HG03064 (cell line): ENCODE data around the gene SNX14.

ENCODE experiments used
- ATAC-seq: cut with Tn5 transposase; IDR thresholded peaks from one replicate; pipeline ENCODE4 v1.9.1; 2021; ENCODE audit warnings: low read depth; ENCODE audit not compliant: unreplicated experiment

SNX14 gene

DNA sequence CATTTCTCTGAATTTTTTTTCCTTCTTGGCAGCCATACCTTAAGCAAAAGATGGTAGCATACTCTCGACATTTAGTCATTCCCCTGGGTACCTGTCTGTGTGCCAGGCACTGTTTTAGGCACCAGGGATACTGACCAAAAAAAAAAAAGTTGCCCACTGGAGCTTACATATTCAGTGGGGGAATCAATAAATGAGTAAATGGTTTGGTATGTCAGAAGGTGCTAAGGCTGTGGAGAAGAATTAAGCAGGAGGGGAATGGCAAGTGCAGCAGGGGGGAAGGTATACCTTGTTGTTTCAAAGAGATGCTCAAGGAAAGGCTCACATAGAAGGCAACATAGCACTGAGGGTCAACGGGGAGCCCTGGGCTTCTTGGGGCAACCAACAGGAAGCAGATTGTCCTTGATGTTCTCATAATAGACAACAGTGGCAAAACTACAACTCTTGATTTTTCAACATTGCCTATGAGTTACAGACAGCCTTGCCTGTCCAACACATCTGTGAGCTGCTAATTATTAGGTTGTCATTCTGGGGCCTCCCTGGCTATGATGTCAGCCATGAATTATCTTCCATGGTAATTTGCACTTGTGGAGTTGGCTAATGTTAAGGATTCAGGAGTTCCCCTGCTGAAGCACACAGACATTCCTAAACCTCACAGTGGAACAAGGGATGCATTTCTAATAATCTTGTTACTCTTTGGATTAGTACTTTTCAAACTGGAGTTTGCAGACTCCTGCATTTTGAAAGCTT is 124.2 kb downstream of the SNX14 start:
- no peak for ATAC-seq

DNA sequence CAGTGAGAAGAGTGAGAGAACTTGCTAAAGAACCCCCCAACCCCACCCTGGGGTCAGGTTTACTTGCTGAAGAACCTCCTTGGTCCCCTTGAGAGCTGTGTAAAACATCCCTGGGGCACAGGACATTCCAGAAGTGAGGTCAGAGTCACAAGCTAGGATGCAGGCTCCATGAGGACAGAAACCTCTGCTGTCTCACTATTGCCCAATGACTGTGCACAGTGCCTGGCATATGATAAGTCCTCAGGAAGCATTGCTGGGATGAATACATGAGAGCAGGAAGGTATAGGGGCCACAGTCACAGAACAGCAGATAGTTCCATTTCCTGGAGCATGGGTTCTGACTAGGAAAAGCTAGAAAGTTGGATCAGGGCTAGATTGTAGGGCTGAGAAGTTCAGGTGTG is 125.3 kb downstream of the SNX14 start:
- no peak for ATAC-seq

DNA sequence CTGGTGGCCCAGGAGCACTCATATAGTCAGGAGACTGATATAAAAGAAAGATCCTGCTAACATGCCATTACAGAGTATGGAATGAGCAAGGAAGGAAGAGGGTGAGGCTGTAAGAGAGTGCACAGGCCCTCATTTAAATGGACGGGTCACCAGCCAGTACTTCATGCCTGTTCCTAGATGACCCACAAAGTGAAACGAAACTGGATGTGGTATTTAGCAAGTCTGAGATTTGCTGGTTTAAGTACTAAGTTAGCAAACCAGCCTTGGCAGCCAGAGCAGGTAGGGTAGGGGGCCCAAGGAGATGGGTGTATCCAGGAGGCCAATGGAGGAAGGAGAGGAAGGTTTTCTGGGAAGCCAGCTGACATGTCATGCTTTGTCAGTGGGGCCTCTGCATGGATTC is 127.9 kb downstream of the SNX14 start:
- no peak for ATAC-seq

DNA sequence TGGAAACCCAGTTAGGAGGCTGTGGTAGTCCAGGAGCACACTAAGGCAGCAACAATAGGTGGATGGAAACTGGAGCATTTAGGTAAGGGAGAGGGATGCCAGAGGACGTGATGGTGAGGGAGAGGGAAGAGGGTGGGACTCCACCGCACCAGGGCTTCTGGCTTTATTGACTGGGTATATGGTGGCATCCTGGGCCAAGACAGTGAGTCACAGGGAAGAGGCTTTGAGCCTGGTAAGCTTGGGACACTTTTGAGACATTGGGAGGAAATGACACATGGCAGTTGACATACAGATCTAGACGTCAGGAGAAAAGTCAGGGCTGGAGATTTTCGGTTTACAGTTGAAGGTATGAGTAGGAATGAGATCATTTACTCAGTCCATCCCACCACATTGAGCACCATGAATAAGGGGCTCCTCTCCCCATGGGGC is 128.9 kb downstream of the SNX14 start:
- no peak for ATAC-seq

DNA sequence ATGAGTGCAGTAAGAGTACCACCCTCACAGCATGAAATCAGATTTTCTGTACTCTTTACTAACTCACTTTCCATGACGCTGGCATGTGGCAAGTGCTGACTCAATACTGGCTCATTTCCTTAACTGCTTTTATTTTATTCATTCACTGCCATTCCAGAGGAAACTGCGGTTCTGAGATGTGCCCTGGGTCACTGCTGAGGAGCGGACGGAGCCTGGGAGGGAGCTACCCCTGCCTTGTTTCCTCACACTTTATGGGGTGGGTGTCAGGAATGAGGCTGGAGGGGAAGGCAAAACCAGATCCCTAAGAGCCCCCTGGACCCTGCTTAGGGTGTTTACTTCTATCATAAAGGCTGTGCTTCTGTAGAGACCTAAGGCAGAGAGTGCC is 129.4 kb downstream of the SNX14 start:
- no peak for ATAC-seq

DNA sequence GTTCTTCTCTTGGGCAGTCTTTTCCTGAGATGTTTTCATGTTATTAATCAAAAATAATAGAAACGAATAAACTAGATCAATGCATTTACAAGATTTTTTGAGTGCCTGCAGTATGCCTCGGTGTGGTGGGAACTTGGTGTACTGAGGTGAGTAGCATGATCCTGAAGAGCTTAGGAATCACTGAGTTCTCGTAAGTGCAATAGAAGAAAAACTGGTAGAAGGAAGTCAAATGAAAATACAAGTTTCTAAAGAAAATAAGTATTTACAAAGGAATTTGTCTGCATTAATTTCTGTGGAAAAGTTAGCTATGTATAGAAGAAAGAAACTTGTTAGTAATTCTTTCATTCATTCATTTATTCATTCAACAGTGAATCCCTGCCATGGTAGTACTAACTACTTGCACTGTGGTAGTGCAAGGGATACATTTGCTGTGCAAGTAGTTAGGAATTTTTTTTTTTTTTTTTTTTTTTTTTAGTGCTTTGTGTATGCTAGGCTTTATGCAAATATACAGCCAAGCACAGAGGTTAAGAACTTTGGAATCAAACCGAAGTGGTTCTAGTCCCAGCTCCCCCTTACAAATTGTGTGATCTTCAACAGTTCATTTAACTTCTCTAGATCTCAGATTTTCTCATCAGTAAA is 129.9 kb downstream of the SNX14 start:
- no peak for ATAC-seq

DNA sequence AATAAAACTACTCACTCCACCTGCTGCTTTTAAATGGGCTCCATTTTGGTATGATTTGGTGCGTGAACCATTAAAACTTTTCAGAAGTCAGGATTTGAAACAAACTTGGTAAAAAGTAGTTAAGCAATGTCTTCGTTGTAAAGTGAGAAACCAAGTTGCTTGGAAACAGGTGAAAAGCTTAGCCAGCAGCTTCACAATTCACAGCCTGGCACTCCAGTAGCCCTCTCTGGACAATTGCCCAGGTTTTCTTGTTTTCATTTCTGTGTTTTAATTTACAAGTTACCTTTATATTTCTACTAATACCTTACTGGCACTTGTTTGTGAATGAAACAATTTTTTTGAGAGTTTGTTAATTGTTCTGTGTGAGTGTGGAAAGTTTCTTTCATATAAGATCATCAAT is 131.0 kb downstream of the SNX14 start:
- ATAC-seq: no peak

DNA sequence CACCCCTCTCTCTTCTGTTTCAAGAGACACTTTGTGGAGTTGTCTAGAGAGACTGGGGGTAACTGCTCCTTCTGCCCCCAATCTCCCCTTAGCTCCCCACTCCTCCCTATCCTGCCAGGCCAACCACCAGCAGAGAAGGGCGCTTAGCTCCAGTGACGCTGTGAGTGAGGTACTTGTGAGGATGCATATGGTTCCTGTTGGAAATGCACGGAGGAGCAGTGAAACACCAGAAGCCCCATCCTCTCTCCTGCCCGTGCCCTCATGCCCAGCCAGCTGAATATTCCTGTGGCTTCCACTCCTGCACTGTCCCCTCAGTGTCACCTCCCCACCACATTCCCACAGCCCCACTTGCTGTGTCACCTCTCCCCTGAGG is 131.9 kb downstream of the SNX14 start:
- no peak for ATAC-seq

DNA sequence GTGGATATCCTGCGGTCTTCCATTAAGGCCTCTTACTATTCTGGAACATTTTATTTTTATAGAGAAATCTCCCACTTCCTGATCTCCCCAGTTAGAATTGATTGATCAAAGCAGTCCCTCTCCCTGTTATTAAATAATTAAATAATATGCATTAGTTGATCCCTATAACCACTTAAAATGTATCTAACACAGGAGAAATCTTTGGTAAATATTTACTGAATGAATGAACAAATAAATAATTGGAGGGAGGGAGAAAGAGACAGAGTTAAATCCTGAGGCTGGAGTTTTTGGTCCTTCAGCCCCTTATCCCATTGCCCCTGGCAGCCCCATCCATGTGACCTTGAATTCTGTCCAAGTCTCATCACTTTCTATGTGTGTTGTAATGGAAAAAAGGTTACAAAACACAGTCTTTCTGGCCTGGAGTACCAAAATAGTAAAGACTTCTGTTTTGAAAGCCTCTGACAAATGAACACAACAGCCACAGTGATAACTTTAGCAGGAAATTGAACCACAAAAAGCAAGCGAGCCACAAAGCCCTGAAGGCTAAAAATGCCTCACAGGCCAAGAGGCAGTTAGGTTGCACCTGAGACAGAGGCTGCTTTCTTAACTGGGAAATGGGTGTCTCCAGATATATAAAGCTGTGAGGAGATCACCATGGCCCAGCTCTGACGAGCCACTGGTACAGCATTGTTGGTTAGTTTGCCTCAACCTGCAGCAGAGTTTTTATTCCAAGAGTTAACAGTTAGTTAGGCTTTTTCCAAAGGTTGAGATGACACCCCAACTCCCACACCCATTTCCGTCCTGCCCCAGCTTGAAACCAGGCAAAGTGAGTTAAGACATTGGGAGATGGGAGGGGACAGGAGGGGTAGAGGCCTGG is 132.5 kb downstream of the SNX14 start:
- peak; percentile 86 for ATAC-seq

DNA sequence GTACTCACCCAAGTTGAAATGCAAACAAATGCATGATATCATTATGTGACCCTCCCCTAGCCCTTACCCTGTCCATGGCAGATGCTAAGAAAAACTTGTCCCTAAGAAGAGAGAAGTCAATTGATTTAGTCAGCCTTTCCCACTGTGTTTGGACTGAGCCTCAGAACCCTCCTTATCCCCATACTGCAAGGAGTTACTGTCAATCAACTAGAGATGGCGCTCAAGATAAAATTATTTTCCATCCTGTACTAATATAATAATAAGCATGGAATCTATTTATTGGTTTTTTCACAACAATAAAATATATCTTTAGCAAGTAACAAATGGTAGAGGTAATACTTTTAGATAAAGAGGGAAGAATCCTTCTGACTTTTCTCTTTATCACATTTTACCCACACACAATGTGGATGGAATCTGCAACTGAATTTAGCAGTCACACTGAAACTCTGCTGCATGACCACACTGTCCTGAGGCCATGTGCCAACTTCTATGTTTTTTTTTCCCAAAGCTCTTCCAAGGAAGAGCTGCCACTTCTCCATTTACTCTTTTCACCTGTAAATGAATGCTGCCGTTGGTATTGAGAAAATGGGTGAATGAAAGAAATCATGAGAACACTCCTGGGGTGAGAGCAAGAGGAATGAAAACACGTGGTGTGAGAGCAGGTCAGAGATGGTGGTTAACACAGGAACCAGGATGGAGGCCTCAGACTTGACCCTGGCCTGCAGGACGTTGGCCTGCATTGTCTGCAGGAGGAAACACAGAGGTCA is 133.3 kb downstream of the SNX14 start:
- ATAC-seq: peak; percentile 36

DNA sequence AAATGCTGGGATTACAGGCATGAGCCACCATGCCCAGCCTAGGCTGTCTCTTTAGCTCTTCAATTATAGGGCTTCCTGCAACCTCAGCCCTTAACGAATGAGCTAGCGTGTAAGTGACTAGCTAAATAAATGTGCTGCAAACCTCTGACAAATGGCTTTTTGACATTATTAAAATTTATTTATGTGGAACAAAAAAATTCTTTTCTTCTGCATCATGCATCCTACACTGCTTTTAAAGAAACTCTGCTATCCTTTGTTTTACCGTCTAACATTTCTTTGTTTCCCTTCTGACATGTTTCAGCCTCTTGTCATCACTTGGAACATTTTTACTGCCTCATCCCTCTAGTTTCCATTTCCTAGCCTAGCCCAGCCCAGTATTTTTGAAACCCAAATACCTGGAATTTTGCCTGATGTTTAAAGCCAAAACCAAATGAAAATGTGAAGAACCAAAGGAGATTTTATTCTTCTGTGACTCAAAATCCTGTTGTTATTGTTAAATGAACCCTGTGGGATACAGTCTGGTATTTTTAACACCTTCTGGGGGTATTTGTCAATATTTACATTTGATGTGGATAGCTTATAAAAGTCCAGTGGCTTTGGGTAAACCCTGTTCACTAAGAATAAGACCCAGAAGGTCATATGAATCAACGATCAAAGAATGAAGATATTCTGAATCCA is 134.3 kb downstream of the SNX14 start:
- no peak for ATAC-seq

DNA sequence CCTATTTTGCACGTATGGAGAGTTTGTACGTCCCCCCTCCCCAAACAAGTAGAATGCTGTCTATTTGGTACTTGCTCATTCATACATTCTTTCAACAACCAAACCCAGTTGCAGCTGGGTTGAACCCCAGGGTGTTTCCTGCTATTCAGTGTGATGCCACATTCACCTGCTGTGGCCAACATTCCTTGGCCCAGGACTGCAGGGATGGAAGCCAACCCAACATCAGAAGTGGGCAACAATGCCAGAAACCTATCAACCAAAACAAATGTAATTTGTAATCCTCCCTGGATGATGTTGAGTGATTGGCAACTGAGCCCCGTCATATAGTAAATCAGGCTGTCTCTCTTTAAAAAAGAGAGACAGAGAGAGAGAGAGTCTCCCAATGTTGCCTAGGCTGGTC is 134.9 kb downstream of the SNX14 start:
- ATAC-seq: no peak

DNA sequence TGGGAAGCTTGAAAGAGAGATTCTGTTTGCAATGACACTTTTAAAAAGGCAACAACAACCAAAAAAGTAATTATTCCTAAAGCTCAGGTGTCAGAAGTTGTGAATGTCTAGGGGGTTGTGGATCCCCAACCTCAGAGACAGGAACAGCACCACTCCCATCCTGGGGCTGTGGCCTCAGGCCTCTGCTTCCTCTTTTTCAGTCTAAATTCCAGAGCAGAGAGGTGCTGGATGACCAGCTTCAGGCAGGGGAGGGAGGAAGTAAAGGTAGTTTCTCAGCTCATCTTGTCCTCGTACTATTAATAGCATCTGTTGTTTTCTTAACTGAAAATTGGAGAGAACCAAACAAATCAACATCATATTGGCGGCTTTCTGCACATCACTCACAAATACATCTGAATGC is 135.5 kb downstream of the SNX14 start:
- no peak for ATAC-seq

DNA sequence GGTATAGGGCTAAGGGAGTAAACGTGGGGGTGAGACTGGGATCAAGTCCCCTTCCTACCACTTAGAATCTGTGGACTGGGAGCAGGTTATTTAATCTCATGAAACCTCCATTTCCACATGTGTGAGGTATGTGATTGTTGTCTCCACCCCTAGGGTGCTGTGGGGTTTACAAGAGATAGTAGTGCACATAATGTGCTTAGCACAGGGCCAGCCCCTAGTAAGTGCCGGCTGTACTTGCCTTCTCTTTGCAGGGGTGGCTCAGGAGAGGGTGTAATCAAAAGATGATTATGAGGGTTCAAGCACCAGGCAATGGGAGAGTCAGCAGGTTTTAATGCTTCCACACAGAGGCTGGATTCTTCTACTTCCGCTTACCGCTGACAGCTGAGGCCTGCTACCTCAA is 136.9 kb downstream of the SNX14 start:
- no peak for ATAC-seq
